Measurements from ENCODE around the gene MBTD1. TPM values are rescaled to one million over a fixed set of nuclear protein-coding genes. Genes with fewer than 3 reads are reported as not detected.
"Not testable (repeated sequence)": the region's sequence is repeated elsewhere in the genome, so short reads cannot be mapped to it uniquely, and the experiment has no call there.

The MBTD1 gene
- 10 to 100 TPM; 10.4 to 14.6 TPM for total RNA-seq

GRCh38 chr17:51259564-51260236 is at the start of gene MBTD1:
Gene MBTD1, minus strand, starts transcription at chr17:51260049. Its CDS starts 34,888 bp downstream, at chr17:51225161.
- DNase-seq (ENCODE audit: low spot score) = peak; percentile 97
- Mint-ChIP-seq H3K9me3 (no peaks in the 10 kb centered on the region), H3K4me1 (ENCODE audit: low read depth in 2 of 2) (peaks cover 29 to 59% of the 10 kb centered on the region in 2 donors), H3K36me3 (peaks cover 16% of the 10 kb centered on the region), H3K27me3 (no peaks in the 10 kb centered on the region), H3K27ac (peak within 1 kb of the TSS; percentile 93), H3K4me3 (peak within 1 kb of the TSS; percentile 89)
- peak; percentile 93 for ATAC-seq

- DNase-seq (ENCODE audit: low spot score) (no peak), ATAC-seq (no peak)
- Mint-ChIP-seq H3K4me3 (no peak overlapping the region), H3K4me1 (ENCODE audit: low read depth in 2 of 2) (no peaks in the 10 kb centered on the region), H3K27me3 (peaks cover 14 to 27% of the 10 kb centered on the region in 2 donors), H3K27ac (no peak overlapping the region), H3K9me3 (peaks cover 6% of the 10 kb centered on the region), H3K36me3 (peaks cover 7% of the 10 kb centered on the region)
These were observed 45.3 kb upstream of the MBTD1 start for GRCh38 chr17:51305182-51305581.

GRCh38 chr17:51299859-51300258 is 40.0 kb upstream of the MBTD1 start:
- H3K36me3 Mint-ChIP-seq = no peaks in the 10 kb centered on the region
- H3K27ac Mint-ChIP-seq = no peak overlapping the region
- no peaks in the 10 kb centered on the region for H3K27me3 Mint-ChIP-seq
- ATAC-seq (no peak), DNase-seq (ENCODE audit: low spot score) (no peak)
- H3K4me3 Mint-ChIP-seq = no peak overlapping the region
- H3K9me3 Mint-ChIP-seq = no peaks in the 10 kb centered on the region
- peaks cover 0 to 5% of the 10 kb centered on the region in 2 donors for H3K4me1 Mint-ChIP-seq (ENCODE audit: low read depth in 2 of 2)

- H3K4me3 Mint-ChIP-seq = no peak overlapping the region
- ATAC-seq (no peak), DNase-seq (ENCODE audit: low spot score) (no peak)
- no peaks in the 10 kb centered on the region for H3K9me3 Mint-ChIP-seq
- peaks cover 6% of the 10 kb centered on the region for H3K36me3 Mint-ChIP-seq
- H3K27ac Mint-ChIP-seq = no peak overlapping the region
- H3K4me1 Mint-ChIP-seq (ENCODE audit: low read depth in 2 of 2) = peaks cover 0 to 5% of the 10 kb centered on the region in 2 donors
- no peaks in the 10 kb centered on the region for H3K27me3 Mint-ChIP-seq
These were observed 38.9 kb upstream of the MBTD1 start for GRCh38 chr17:51298508-51299371.

GRCh38 chr17:51294338-51294737 is 34.5 kb upstream of the MBTD1 start:
- not testable (repeated sequence) for DNase-seq (ENCODE audit: low spot score); H3K4me1 Mint-ChIP-seq (ENCODE audit: low read depth in 2 of 2); ATAC-seq; H3K9me3 Mint-ChIP-seq; H3K27ac Mint-ChIP-seq; H3K27me3 Mint-ChIP-seq; H3K4me3 Mint-ChIP-seq
- peaks cover 25% of the 10 kb centered on the region for H3K36me3 Mint-ChIP-seq

GRCh38 chr17:51289696-51290111 is 29.9 kb upstream of the MBTD1 start:
- H3K27ac Mint-ChIP-seq = no peak overlapping the region
- DNase-seq (ENCODE audit: low spot score) (no peak), ATAC-seq (no peak)
- H3K36me3 Mint-ChIP-seq = peaks cover 34% of the 10 kb centered on the region
- no peaks in the 10 kb centered on the region for H3K27me3 Mint-ChIP-seq
- no peak overlapping the region for H3K4me3 Mint-ChIP-seq
- H3K4me1 Mint-ChIP-seq (ENCODE audit: low read depth in 2 of 2) = peaks cover 0 to 2% of the 10 kb centered on the region in 2 donors
- H3K9me3 Mint-ChIP-seq = no peaks in the 10 kb centered on the region

- H3K4me3 Mint-ChIP-seq = no peak overlapping the region
- ATAC-seq (no peak), DNase-seq (ENCODE audit: low spot score) (no peak)
- H3K9me3 Mint-ChIP-seq = no peaks in the 10 kb centered on the region
- peak overlapping the region in 1 of 2 donors; percentile 32 for H3K27ac Mint-ChIP-seq
- no peaks in the 10 kb centered on the region for H3K27me3 Mint-ChIP-seq
- H3K36me3 Mint-ChIP-seq = peaks cover 25% of the 10 kb centered on the region
- peaks cover 0 to 2% of the 10 kb centered on the region in 2 donors for H3K4me1 Mint-ChIP-seq (ENCODE audit: low read depth in 2 of 2)
These were observed 27.6 kb upstream of the MBTD1 start for GRCh38 chr17:51287412-51287811.

GRCh38 chr17:51279183-51279582 is 19.3 kb upstream of the MBTD1 start:
- Mint-ChIP-seq H3K27ac (peak overlapping the region in 1 of 2 donors; percentile 41), H3K4me1 (ENCODE audit: low read depth in 2 of 2) (peaks cover 1 to 4% of the 10 kb centered on the region in 2 donors), H3K4me3 (no peak overlapping the region), H3K27me3 (no peaks in the 10 kb centered on the region), H3K9me3 (no peaks in the 10 kb centered on the region), H3K36me3 (peaks cover 45% of the 10 kb centered on the region)
- DNase-seq (ENCODE audit: low spot score) (no peak), ATAC-seq (no peak)

- ATAC-seq = no peak
- DNase-seq (ENCODE audit: low spot score) = no peak
- no peak overlapping the region for H3K4me3 Mint-ChIP-seq
- H3K9me3 Mint-ChIP-seq = no peaks in the 10 kb centered on the region
- H3K4me1 Mint-ChIP-seq (ENCODE audit: low read depth in 2 of 2) = peaks cover 8 to 16% of the 10 kb centered on the region in 2 donors
- no peaks in the 10 kb centered on the region for H3K27me3 Mint-ChIP-seq
- peaks cover 53% of the 10 kb centered on the region for H3K36me3 Mint-ChIP-seq
- no peak overlapping the region for H3K27ac Mint-ChIP-seq
These were observed 15.5 kb upstream of the MBTD1 start for GRCh38 chr17:51275381-51275780.

GRCh38 chr17:51272812-51273211 is 13.0 kb upstream of the MBTD1 start:
- H3K4me3 Mint-ChIP-seq = no peak overlapping the region
- H3K4me1 Mint-ChIP-seq (ENCODE audit: low read depth in 2 of 2) = peaks cover 11 to 19% of the 10 kb centered on the region in 2 donors
- H3K27ac Mint-ChIP-seq = no peak overlapping the region
- no peaks in the 10 kb centered on the region for H3K27me3 Mint-ChIP-seq
- peaks cover 43% of the 10 kb centered on the region for H3K36me3 Mint-ChIP-seq
- DNase-seq (ENCODE audit: low spot score) (no peak), ATAC-seq (no peak)
- no peaks in the 10 kb centered on the region for H3K9me3 Mint-ChIP-seq

- Mint-ChIP-seq H3K9me3 (no peaks in the 10 kb centered on the region), H3K4me3 (no peak overlapping the region), H3K4me1 (ENCODE audit: low read depth in 2 of 2) (peaks cover 23 to 24% of the 10 kb centered on the region in 2 donors), H3K27ac (peak overlapping the region in 1 of 2 donors; percentile 15), H3K27me3 (no peaks in the 10 kb centered on the region), H3K36me3 (peaks cover 49% of the 10 kb centered on the region)
- DNase-seq (ENCODE audit: low spot score) (no peak), ATAC-seq (no peak)
These were observed 10.8 kb upstream of the MBTD1 start for GRCh38 chr17:51270636-51271035.

- peak overlapping the region in 1 of 2 donors; percentile 15 for H3K27ac Mint-ChIP-seq
- DNase-seq (ENCODE audit: low spot score) = no peak
- peaks cover 51% of the 10 kb centered on the region for H3K36me3 Mint-ChIP-seq
These were observed 10.1 kb upstream of the MBTD1 start for GRCh38 chr17:51269991-51270390.

GRCh38 chr17:51264466-51264865 is 4.6 kb upstream of the MBTD1 start:
- peaks cover 23 to 38% of the 10 kb centered on the region in 2 donors for H3K4me1 Mint-ChIP-seq (ENCODE audit: low read depth in 2 of 2)
- not testable (repeated sequence) for ATAC-seq; DNase-seq (ENCODE audit: low spot score); H3K27ac Mint-ChIP-seq; H3K9me3 Mint-ChIP-seq; H3K4me3 Mint-ChIP-seq; H3K27me3 Mint-ChIP-seq
- H3K36me3 Mint-ChIP-seq = peaks cover 36% of the 10 kb centered on the region

More at GRCh38 chr17:51269991-51270390, 10.1 kb upstream of the MBTD1 start:
- no peaks in the 10 kb centered on the region for H3K27me3 Mint-ChIP-seq
- ATAC-seq = no peak
- no peaks in the 10 kb centered on the region for H3K9me3 Mint-ChIP-seq
- no peak overlapping the region for H3K4me3 Mint-ChIP-seq
- peaks cover 23 to 24% of the 10 kb centered on the region in 2 donors for H3K4me1 Mint-ChIP-seq (ENCODE audit: low read depth in 2 of 2)

- no peak for DNase-seq (ENCODE audit: low spot score)
- H3K4me3 Mint-ChIP-seq = peak overlapping the region; percentile 89
- peak overlapping the region; percentile 7 to 61 for H3K27ac Mint-ChIP-seq
- no peaks in the 10 kb centered on the region for H3K9me3 Mint-ChIP-seq
- H3K27me3 Mint-ChIP-seq = no peaks in the 10 kb centered on the region
- no peak for ATAC-seq
- peaks cover 28 to 49% of the 10 kb centered on the region in 2 donors for H3K4me1 Mint-ChIP-seq (ENCODE audit: low read depth in 2 of 2)
- peaks cover 32% of the 10 kb centered on the region for H3K36me3 Mint-ChIP-seq
These were observed 3.2 kb upstream of the MBTD1 start for GRCh38 chr17:51263006-51263405.

All from natural killer cell treated with Interleukin-12 subunit alpha and Interleukin-12 subunit beta and Interleukin-15 and Interleukin-18, amount 100 ng/mL, for 72 hours (primary cell).